Karpas-422 (cell line): ENCODE data around the gene PYCARD. TPM values are rescaled to one million over a fixed set of nuclear protein-coding genes. Genes with fewer than 3 reads are reported as not detected.

Source experiments
- DNase-seq: peaks from one replicate; pipeline ENCODE4 v3.0.0-alpha.2; 2015
- H2AFZ ChIP-seq: fragments of 200-600 bp; sonication (generic); 2 replicates; pipeline ENCODE4 v1.6.1; 2014; ENCODE audit warnings: antibody characterized with exemption, low read length, mixed read lengths
- H3K27ac ChIP-seq: fragments of 200-600 bp; sonication (generic); 2 replicates; pipeline ENCODE4 v1.5.1; 2014; ENCODE audit warnings: mild to moderate bottlenecking, low read length, moderate library complexity
- H3K27me3 ChIP-seq: fragments of 200-600 bp; sonication (generic); 2 replicates; pipeline ENCODE4 v1.6.1; 2014; ENCODE audit warnings: low read length, mixed read lengths
- H3K36me3 ChIP-seq: fragments of 200-600 bp; sonication (generic); 2 replicates; pipeline ENCODE4 v1.6.1; 2014; ENCODE audit warnings: low read length, mixed read lengths; ENCODE audit not compliant: insufficient read depth
- H3K4me1 ChIP-seq: fragments of 200-600 bp; sonication (generic); 2 replicates; pipeline ENCODE4 v1.6.1; 2014; ENCODE audit warnings: mild to moderate bottlenecking, low read length, mixed read lengths
- H3K4me2 ChIP-seq: fragments of 200-600 bp; sonication (generic); 2 replicates; pipeline ENCODE4 v1.6.1; 2014; ENCODE audit warnings: low read length, low read depth, mild to moderate bottlenecking; ENCODE audit not compliant: poor library complexity, severe bottlenecking
- H3K4me3 ChIP-seq: fragments of 200-600 bp; sonication (generic); 2 replicates; pipeline ENCODE4 v1.5.1; 2014; ENCODE audit warnings: mild to moderate bottlenecking, antibody characterized with exemption, low read length, mixed read lengths
- H3K79me2 ChIP-seq: fragments of 200-600 bp; sonication (generic); 2 replicates; pipeline ENCODE4 v1.6.1; 2014; ENCODE audit warnings: mild to moderate bottlenecking, low read length, mixed read lengths
- H3K9ac ChIP-seq: fragments of 200-600 bp; sonication (generic); 2 replicates; pipeline ENCODE4 v1.6.0; 2014; ENCODE audit warnings: low read length
- H3K9me2 ChIP-seq: fragments of 200-600 bp; sonication (generic), shearing (Covaris generic); replicated peaks from 2 replicates; pipeline ENCODE4 v1.6.0; 2014; ENCODE audit warnings: mild to moderate bottlenecking, low read length, moderate library complexity; ENCODE audit not compliant: insufficient read depth
- H3K9me3 ChIP-seq: fragments of 300-700, 200-600 bp; sonication (generic); 2 replicates; pipeline ENCODE4 v1.6.1; 2014; ENCODE audit warnings: low read length, mixed read lengths
- H4K20me1 ChIP-seq: fragments of 200-600 bp; sonication (generic); 2 replicates; pipeline ENCODE4 v1.6.1; 2014; ENCODE audit warnings: mild to moderate bottlenecking, antibody characterized with exemption, low read length, low read depth; ENCODE audit not compliant: insufficient read depth
- total RNA-seq: library from RNA; depleted of rRNA; stranded (reverse); fragments of >200 nt; shearing (Covaris generic); gene quantifications from 2 replicates; pipeline ENCODE4 v1.2.3, GENCODE V29; 2014; ENCODE audit warnings: low replicate concordance

The PYCARD gene
- total RNA-seq, 1 experiment from 2014 or later = 78.0 TPM

GRCh38 chr16:31219154-31219741 lies 16.7 kb upstream of the PYCARD start:
- H2AFZ ChIP-seq = no peak overlapping the region
- H4K20me1 ChIP-seq = no peaks in the 10 kb centered on the region
- H3K4me2 ChIP-seq = no peak overlapping the region
- H3K27me3 ChIP-seq = no peaks in the 10 kb centered on the region
- no peaks in the 10 kb centered on the region for H3K9me2 ChIP-seq
- H3K4me3 ChIP-seq = no peak overlapping the region
- H3K4me1 ChIP-seq = peaks cover 6% of the 10 kb centered on the region
- no peaks in the 10 kb centered on the region for H3K9me3 ChIP-seq
- no peaks in the 10 kb centered on the region for H3K79me2 ChIP-seq
- DNase-seq = no peak
- no peaks in the 10 kb centered on the region for H3K36me3 ChIP-seq
- no peak overlapping the region for H3K27ac ChIP-seq
- H3K9ac ChIP-seq = no peak overlapping the region

GRCh38 chr16:31217136-31217530 lies 14.6 kb upstream of the PYCARD start:
- no peaks in the 10 kb centered on the region for H3K36me3 ChIP-seq
- peaks cover 10% of the 10 kb centered on the region for H3K4me1 ChIP-seq
- no peak overlapping the region for H3K27ac ChIP-seq
- no peak overlapping the region for H3K4me3 ChIP-seq
- no peaks in the 10 kb centered on the region for H3K27me3 ChIP-seq
- H3K4me2 ChIP-seq = no peak overlapping the region
- H2AFZ ChIP-seq = no peak overlapping the region
- H3K9me2 ChIP-seq = no peaks in the 10 kb centered on the region
- no peak for DNase-seq
- no peaks in the 10 kb centered on the region for H3K9me3 ChIP-seq
- H3K79me2 ChIP-seq = no peaks in the 10 kb centered on the region
- no peak overlapping the region for H3K9ac ChIP-seq
- H4K20me1 ChIP-seq = no peaks in the 10 kb centered on the region

- no peak within 1 kb of the TSS for H3K4me3 ChIP-seq
- no peak for DNase-seq
- peaks cover 10% of the 10 kb centered on the region for H3K4me1 ChIP-seq
- H4K20me1 ChIP-seq = no peaks in the 10 kb centered on the region
- H3K27ac ChIP-seq = no peak within 1 kb of the TSS
- H3K27me3 ChIP-seq = no peaks in the 10 kb centered on the region
- H3K9me3 ChIP-seq = no peaks in the 10 kb centered on the region
- no peaks in the 10 kb centered on the region for H3K9me2 ChIP-seq
- no peak within 1 kb of the TSS for H3K9ac ChIP-seq
- H2AFZ ChIP-seq = no peak within 1 kb of the TSS
- H3K4me2 ChIP-seq = no peak within 1 kb of the TSS
- H3K79me2 ChIP-seq = no peaks in the 10 kb centered on the region
- H3K36me3 ChIP-seq = no peaks in the 10 kb centered on the region
These were observed 14.0 kb upstream of the PYCARD start, which contains the start of gene PYDC1 for GRCh38 chr16:31216422-31217135. Gene PYDC1, minus strand, starts transcription at chr16:31217135. Its CDS starts 107 bp downstream, at chr16:31217028.

GRCh38 chr16:31215287-31216162 lies 13.0 kb upstream of the PYCARD start:
- Histone ChIP-seq H3K4me3 (peak overlapping the region; percentile 20; the same call in 1 of the 2 replicates), H3K4me2 (peak overlapping the region; percentile 50), H3K9me3 (no peaks in the 10 kb centered on the region), H3K27ac (no peak overlapping the region), H3K36me3 (no peaks in the 10 kb centered on the region), H3K4me1 (peaks cover 10% of the 10 kb centered on the region), H3K9ac (no peak overlapping the region), H3K27me3 (no peaks in the 10 kb centered on the region), H3K79me2 (no peaks in the 10 kb centered on the region), H4K20me1 (no peaks in the 10 kb centered on the region), H3K9me2 (no peaks in the 10 kb centered on the region), H2AFZ (no peak overlapping the region)
- no peak for DNase-seq

- Histone ChIP-seq H3K27ac (no peak overlapping the region), H3K9me2 (no peaks in the 10 kb centered on the region), H3K79me2 (no peaks in the 10 kb centered on the region), H2AFZ (no peak overlapping the region), H3K9ac (no peak overlapping the region), H3K36me3 (no peaks in the 10 kb centered on the region), H4K20me1 (no peaks in the 10 kb centered on the region), H3K27me3 (no peaks in the 10 kb centered on the region), H3K4me1 (peaks cover 10% of the 10 kb centered on the region), H3K9me3 (no peaks in the 10 kb centered on the region), H3K4me3 (no peak overlapping the region), H3K4me2 (no peak overlapping the region)
- no peak for DNase-seq
These were observed 12.2 kb upstream of the PYCARD start for GRCh38 chr16:31214708-31215286.

- H2AFZ ChIP-seq = no peak within 1 kb of the TSS
These were observed 11.5 kb upstream of the PYCARD start, which contains the start of gene TRIM72 for GRCh38 chr16:31213877-31214707. Gene TRIM72, plus strand, starts transcription at chr16:31214119. Its CDS starts 620 bp downstream, at chr16:31214739.

GRCh38 chr16:31213342-31213741 lies 10.8 kb upstream of the PYCARD start:
- no peak overlapping the region for H3K9ac ChIP-seq
- H2AFZ ChIP-seq = no peak overlapping the region
- H3K4me2 ChIP-seq = no peak overlapping the region
- H3K27me3 ChIP-seq = no peaks in the 10 kb centered on the region
- H3K4me1 ChIP-seq = peaks cover 10% of the 10 kb centered on the region
- no peaks in the 10 kb centered on the region for H3K36me3 ChIP-seq
- no peak overlapping the region for H3K4me3 ChIP-seq
- DNase-seq = no peak
- no peak overlapping the region for H3K27ac ChIP-seq
- no peaks in the 10 kb centered on the region for H3K79me2 ChIP-seq
- no peaks in the 10 kb centered on the region for H4K20me1 ChIP-seq
- no peaks in the 10 kb centered on the region for H3K9me3 ChIP-seq
- no peaks in the 10 kb centered on the region for H3K9me2 ChIP-seq

More at GRCh38 chr16:31213877-31214707, 11.5 kb upstream of the PYCARD start, which contains the start of gene TRIM72:
- no peaks in the 10 kb centered on the region for H4K20me1 ChIP-seq
- H3K27ac ChIP-seq = no peak within 1 kb of the TSS
- no peak within 1 kb of the TSS for H3K4me3 ChIP-seq
- H3K79me2 ChIP-seq = no peaks in the 10 kb centered on the region
- H3K9me3 ChIP-seq = no peaks in the 10 kb centered on the region
- no peak for DNase-seq
- no peaks in the 10 kb centered on the region for H3K27me3 ChIP-seq
- H3K9ac ChIP-seq = no peak within 1 kb of the TSS
- peaks cover 10% of the 10 kb centered on the region for H3K4me1 ChIP-seq
- no peak within 1 kb of the TSS for H3K4me2 ChIP-seq
- H3K36me3 ChIP-seq = no peaks in the 10 kb centered on the region
- no peaks in the 10 kb centered on the region for H3K9me2 ChIP-seq
